GM18858 (cell line): Measurements from ENCODE around the gene PTPN14.
"Not testable (repeated sequence)": the region's sequence is repeated elsewhere in the genome, so short reads cannot be mapped to it uniquely, and the experiment has no call there.

ENCODE experiments used
- ATAC-seq: cut with Tn5 transposase; IDR thresholded peaks from one replicate; pipeline ENCODE4 v1.9.1; 2021; ENCODE audit not compliant: unreplicated experiment

PTPN14 gene

GRCh38 chr1:214481983-214482634 is 69.3 kb downstream of the PTPN14 start:
- ATAC-seq = not testable (repeated sequence)

GRCh38 chr1:214476986-214477870 is 74.2 kb downstream of the PTPN14 start:
- no peak for ATAC-seq

- ATAC-seq = no peak
These were observed 75.0 kb downstream of the PTPN14 start for GRCh38 chr1:214476229-214476985.

- no peak for ATAC-seq
These were observed 75.7 kb downstream of the PTPN14 start for GRCh38 chr1:214475746-214476145.

GRCh38 chr1:214475331-214475730 is 76.1 kb downstream of the PTPN14 start:
- ATAC-seq = no peak

GRCh38 chr1:214474467-214474866 is 76.9 kb downstream of the PTPN14 start:
- no peak for ATAC-seq

GRCh38 chr1:214473862-214474261 is 77.5 kb downstream of the PTPN14 start:
- no peak for ATAC-seq

- ATAC-seq = no peak
These were observed 78.0 kb downstream of the PTPN14 start for GRCh38 chr1:214473387-214473786.

GRCh38 chr1:214472364-214472763 is 79.0 kb downstream of the PTPN14 start:
- ATAC-seq = no peak

- ATAC-seq = no peak
These were observed 79.9 kb downstream of the PTPN14 start for GRCh38 chr1:214471458-214471857.

GRCh38 chr1:214470132-214470531 is 81.3 kb downstream of the PTPN14 start:
- ATAC-seq = no peak

- ATAC-seq = no peak
These were observed 82.1 kb downstream of the PTPN14 start for GRCh38 chr1:214469290-214469689.

GRCh38 chr1:214467078-214467585 is 84.3 kb downstream of the PTPN14 start:
- ATAC-seq = no peak

GRCh38 chr1:214466403-214467077 is 84.9 kb downstream of the PTPN14 start:
- ATAC-seq = no peak

GRCh38 chr1:214464445-214465287 is 86.7 kb downstream of the PTPN14 start:
- no peak for ATAC-seq

- no peak for ATAC-seq
These were observed 87.8 kb downstream of the PTPN14 start for GRCh38 chr1:214463596-214463995.

- ATAC-seq = no peak
These were observed 88.5 kb downstream of the PTPN14 start for GRCh38 chr1:214462882-214463281.

GRCh38 chr1:214461305-214461704 is 90.1 kb downstream of the PTPN14 start:
- ATAC-seq = no peak

GRCh38 chr1:214460304-214460916 is 91.0 kb downstream of the PTPN14 start:
- ATAC-seq = no peak
